ENCODE results near the gene ADAM22. TPM values are rescaled to one million over a fixed set of nuclear protein-coding genes. Genes with fewer than 3 reads are reported as not detected.

The ADAM22 gene
- total RNA-seq, 1 donor = 1.3 TPM

- no peak for DNase-seq (ENCODE audit: low read depth)
- H3K4me3 ChIP-seq (ENCODE audit: low read depth, low read length) = no peak overlapping the region
- TF ChIP-seq CTCF (IDR thresholded peaks at IDR 0.05; ENCODE audit: insufficient read depth, low read length) = no peak
These were observed 65.2 kb downstream of the ADAM22 start for GRCh38 chr7:87999261-87999660.

GRCh38 chr7:88001744-88002530 lies 67.9 kb downstream of the ADAM22 start:
- no peak for DNase-seq (ENCODE audit: low read depth)
- H3K4me3 ChIP-seq (ENCODE audit: low read depth, low read length) = no peak overlapping the region
- TF ChIP-seq CTCF (IDR thresholded peaks at IDR 0.05; ENCODE audit: insufficient read depth, low read length) = no peak

GRCh38 chr7:88002617-88003016 lies 68.6 kb downstream of the ADAM22 start:
- no peak overlapping the region for H3K4me3 ChIP-seq (ENCODE audit: low read depth, low read length)
- no peak for DNase-seq (ENCODE audit: low read depth)
- no peak for TF ChIP-seq CTCF (IDR thresholded peaks at IDR 0.05; ENCODE audit: insufficient read depth, low read length)

- H3K4me3 ChIP-seq (ENCODE audit: low read depth, low read length) = no peak overlapping the region
- TF ChIP-seq CTCF (IDR thresholded peaks at IDR 0.05; ENCODE audit: insufficient read depth, low read length) = no peak
- DNase-seq (ENCODE audit: low read depth) = no peak
These were observed 69.5 kb downstream of the ADAM22 start for GRCh38 chr7:88003581-88003980.

GRCh38 chr7:88005191-88005590 lies 71.1 kb downstream of the ADAM22 start:
- no peak for DNase-seq (ENCODE audit: low read depth)
- no peak for TF ChIP-seq CTCF (IDR thresholded peaks at IDR 0.05; ENCODE audit: insufficient read depth, low read length)
- no peak overlapping the region for H3K4me3 ChIP-seq (ENCODE audit: low read depth, low read length)

- H3K4me3 ChIP-seq (ENCODE audit: low read depth, low read length) = no peak overlapping the region
- no peak for DNase-seq (ENCODE audit: low read depth)
- TF ChIP-seq CTCF (IDR thresholded peaks at IDR 0.05; ENCODE audit: insufficient read depth, low read length) = no peak
These were observed 75.6 kb downstream of the ADAM22 start for GRCh38 chr7:88009651-88010050.

GRCh38 chr7:88012086-88012485 lies 78.0 kb downstream of the ADAM22 start:
- DNase-seq (ENCODE audit: low read depth) = no peak
- TF ChIP-seq CTCF (IDR thresholded peaks at IDR 0.05; ENCODE audit: insufficient read depth, low read length) = no peak
- no peak overlapping the region for H3K4me3 ChIP-seq (ENCODE audit: low read depth, low read length)

All from fibroblast of the aortic adventitia (primary cell).